Cardiac muscle cell (in vitro differentiated cells and primary cell): ENCODE data around the gene OXCT1. TPM values are rescaled to one million over a fixed set of nuclear protein-coding genes. Genes with fewer than 3 reads are reported as not detected.

Experiments
- DNase-seq, 2 donors: peaks; one replicate each; pipeline versions ENCODE4 v3.0.0 to v3.0.0-alpha.2; 2010 to 2017; ENCODE audit warnings: low read depth in 1 of 2, low spot score in 1 of 2
- H3K27ac ChIP-seq: fragments of 200-600 bp; sonication (generic); 2 replicates; pipeline ENCODE4 v1.5.1; 2016
- H3K27me3 ChIP-seq: fragments of 200-600 bp; sonication (generic); 2 replicates; pipeline ENCODE4 v1.6.0; 2016; ENCODE audit warnings: control low read depth
- H3K36me3 ChIP-seq: fragments of 200-600 bp; sonication (generic); 2 replicates; pipeline ENCODE4 v1.5.1; 2016; ENCODE audit warnings: control low read depth
- H3K4me1 ChIP-seq: fragments of 200-600 bp; sonication (generic); 2 replicates; pipeline ENCODE4 v1.8.1; 2017; ENCODE audit warnings: low read depth, mild to moderate bottlenecking, mixed run types
- H3K4me3 ChIP-seq: fragments of 200-600 bp; sonication (generic); 2 replicates; pipeline ENCODE4 v1.5.1; 2016; ENCODE audit warnings: mild to moderate bottlenecking
- H3K9me3 ChIP-seq: fragments of 200-600 bp; sonication (generic); 2 replicates; pipeline ENCODE4 v1.5.1; 2017; ENCODE audit warnings: low read depth, mild to moderate bottlenecking, control low read depth
- CTCF ChIP-seq: IDR thresholded peaks from 2 replicates; pipeline ENCODE4 v1.5.1; 2012; ENCODE audit warnings: low read depth, mild to moderate bottlenecking, low read length
- polyA plus RNA-seq: library from polyadenylated mRNA; unstranded; fragments of >200 nt; fragmentation: Nextera tagmentation; extraction: Ambion mirVana; gene quantifications from 2 replicates; pipeline ENCODE4 v1.2.1, GENCODE V29; 2016
- total RNA-seq: library from RNA; depleted of rRNA; stranded (reverse); fragments of >200 nt; gene quantifications from 2 replicates; pipeline ENCODE4 v1.2.3, GENCODE V29; 2016

Gene OXCT1
- total and polyA plus RNA-seq, 2 experiments from 2014 or later: 54.8 to 55.8 TPM

GRCh38 chr5:41686767-41687166, 183.5 kb downstream of the OXCT1 start:
- Histone ChIP-seq H3K4me1 (no peaks in the 10 kb centered on the region), H3K27ac (no peak overlapping the region), H3K36me3 (no peaks in the 10 kb centered on the region), H3K9me3 (no peaks in the 10 kb centered on the region), H3K27me3 (no peaks in the 10 kb centered on the region), H3K4me3 (no peak overlapping the region)
- TF ChIP-seq CTCF: no peak
- no peak for DNase-seq

- Histone ChIP-seq H3K27ac (no peak overlapping the region), H3K36me3 (no peaks in the 10 kb centered on the region), H3K27me3 (no peaks in the 10 kb centered on the region), H3K4me3 (no peak overlapping the region), H3K9me3 (no peaks in the 10 kb centered on the region), H3K4me1 (no peaks in the 10 kb centered on the region)
- no peak for TF ChIP-seq CTCF
- no peak for DNase-seq
Measured at GRCh38 chr5:41686191-41686590, 184.0 kb downstream of the OXCT1 start.

GRCh38 chr5:41683181-41683580, 187.0 kb downstream of the OXCT1 start:
- H3K36me3 ChIP-seq: no peaks in the 10 kb centered on the region
- H3K4me3 ChIP-seq: no peak overlapping the region

GRCh38 chr5:41682641-41683040, 187.6 kb downstream of the OXCT1 start:
- Histone ChIP-seq H3K4me1 (no peaks in the 10 kb centered on the region), H3K27ac (no peak overlapping the region), H3K4me3 (no peak overlapping the region), H3K9me3 (no peaks in the 10 kb centered on the region), H3K27me3 (no peaks in the 10 kb centered on the region), H3K36me3 (no peaks in the 10 kb centered on the region)
- TF ChIP-seq CTCF: no peak
- no peak for DNase-seq

More at GRCh38 chr5:41683181-41683580, 187.0 kb downstream of the OXCT1 start:
- DNase-seq: no peak
- H3K9me3 ChIP-seq: no peaks in the 10 kb centered on the region
- no peaks in the 10 kb centered on the region for H3K4me1 ChIP-seq
- H3K27ac ChIP-seq: no peak overlapping the region
- no peaks in the 10 kb centered on the region for H3K27me3 ChIP-seq
- TF ChIP-seq CTCF: no peak

GRCh38 chr5:41681840-41682239, 188.4 kb downstream of the OXCT1 start:
- Histone ChIP-seq H3K27me3 (no peaks in the 10 kb centered on the region), H3K4me1 (no peaks in the 10 kb centered on the region), H3K27ac (no peak overlapping the region), H3K9me3 (no peaks in the 10 kb centered on the region), H3K36me3 (no peaks in the 10 kb centered on the region), H3K4me3 (no peak overlapping the region)
- TF ChIP-seq CTCF: no peak
- DNase-seq: no peak

Other genes with a start within 250 kb of the OXCT1 start
- 10.7 and 12.0 TPM in 2 replicates for gene RIMOC1, start 33.9 kb upstream of the OXCT1 start, total RNA-seq
- gene RIMOC1, start 33.9 kb upstream of the OXCT1 start, polyA plus RNA-seq: 13.4 and 20.8 TPM in 2 replicates
- 5.8 and 7.1 TPM in 2 replicates for gene FBXO4, start 54.9 kb upstream of the OXCT1 start, total RNA-seq
- 2.1 and 8.4 TPM in 2 replicates for gene FBXO4, start 54.9 kb upstream of the OXCT1 start, polyA plus RNA-seq